Iris pigment epithelial cell (primary cell): ENCODE measurements around the gene HES7.
"Not testable (repeated sequence)": the region's sequence is repeated elsewhere in the genome, so short reads cannot be mapped to it uniquely, and the experiment has no call there.

Experiments
- DNase-seq: peaks from one replicate; pipeline ENCODE4 v3.0.0-alpha.2; 2011; ENCODE audit warnings: low read depth

Gene HES7

DNA sequence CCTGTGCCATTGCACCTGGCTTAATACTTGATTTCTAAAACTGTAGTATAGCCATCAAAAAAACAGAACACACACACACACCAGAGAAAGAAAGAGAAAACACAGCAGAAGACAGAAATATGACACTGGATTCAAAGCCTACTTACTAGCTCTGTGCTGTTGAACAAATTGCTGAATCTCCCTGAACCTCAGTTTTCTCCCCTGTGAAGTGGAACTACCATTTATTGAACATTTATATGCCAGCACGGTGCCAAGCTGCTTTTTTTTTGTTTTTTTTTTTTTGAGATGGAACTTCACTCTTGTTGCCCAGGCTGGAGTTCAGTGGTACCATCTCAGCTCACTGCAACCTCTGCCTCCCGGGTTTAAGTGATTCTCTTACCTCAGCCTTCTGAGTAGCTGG is 23.1 kb downstream of the HES7 start:
- DNase-seq, result no peak

DNA sequence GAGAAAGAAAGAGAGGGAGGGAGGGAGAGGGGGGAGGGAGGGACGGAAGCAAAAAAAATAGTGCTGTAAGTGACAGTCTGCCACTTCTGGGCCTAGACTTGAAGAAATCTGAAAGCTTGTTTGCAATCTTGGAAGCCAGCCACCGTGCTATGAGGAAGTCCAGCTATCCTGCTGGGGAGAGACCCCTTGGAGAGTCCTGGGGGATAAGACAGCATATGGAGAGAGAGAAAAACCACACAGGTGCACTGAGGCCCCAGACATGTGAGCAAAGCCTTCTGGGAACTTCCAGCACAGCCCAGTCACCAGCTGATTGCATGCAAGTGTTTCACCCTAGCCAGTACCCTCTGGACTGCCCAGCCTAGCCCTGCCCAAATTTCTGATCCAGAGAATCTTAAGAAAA is 23.8 kb downstream of the HES7 start:
- no peak for DNase-seq

DNA sequence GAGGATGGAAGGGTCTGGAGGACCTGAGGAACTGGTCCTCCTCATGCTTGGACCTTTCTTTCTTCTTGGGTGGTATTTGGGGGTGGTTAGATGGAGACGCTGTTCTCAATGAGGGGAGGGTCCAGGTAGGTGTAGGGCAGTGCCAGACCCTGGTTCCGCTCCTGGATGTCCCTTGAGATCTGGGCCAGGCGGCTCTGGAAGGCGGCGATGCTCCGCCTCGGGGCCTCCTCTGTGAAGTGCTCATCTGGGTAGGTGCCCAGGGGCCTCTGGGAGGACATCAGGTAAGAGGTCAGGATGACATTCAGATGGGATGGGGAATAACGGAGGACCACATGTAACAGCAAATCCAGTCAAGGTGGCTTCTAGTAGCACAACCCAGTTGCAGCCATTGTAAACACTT is 27.4 kb downstream of the HES7 start:
- no peak for DNase-seq

GRCh38 chr17:8095361-8095760 is 28.5 kb downstream of the HES7 start:
- DNase-seq, result no peak

DNA sequence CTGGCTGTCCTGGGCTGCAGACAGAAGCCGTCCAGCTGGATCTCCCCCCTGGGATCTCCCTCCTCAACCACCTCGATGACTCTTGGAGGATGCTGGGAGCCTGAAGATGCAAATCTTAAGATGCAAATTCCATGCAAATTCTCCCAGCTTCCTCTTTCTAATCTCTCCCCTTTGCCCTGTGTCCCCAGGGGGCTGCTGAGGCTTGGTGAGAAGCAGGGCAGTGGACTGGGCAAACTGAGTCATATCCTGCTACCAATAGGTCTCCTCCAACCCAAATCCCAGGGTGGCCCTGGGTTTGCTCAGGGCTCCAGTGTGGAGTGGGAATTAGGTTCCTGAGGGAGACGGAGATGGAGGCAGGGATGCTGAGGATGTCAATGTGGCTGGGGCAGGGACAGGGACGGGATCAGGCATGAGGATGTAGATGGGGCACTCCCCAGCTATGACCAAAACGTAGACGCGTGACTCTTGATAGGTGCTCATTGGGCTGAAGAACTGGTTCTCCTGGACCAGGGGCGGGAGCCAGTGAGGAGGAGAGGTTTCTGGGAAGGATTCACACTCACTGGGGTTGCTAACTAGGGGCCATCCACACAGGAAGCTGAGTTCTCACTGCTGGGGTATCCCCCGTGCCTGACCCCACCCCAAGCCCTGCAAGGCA is 32.7 kb downstream of the HES7 start:
- no peak for DNase-seq

GRCh38 chr17:8089728-8090127 is 34.2 kb downstream of the HES7 start:
- no peak for DNase-seq

DNA sequence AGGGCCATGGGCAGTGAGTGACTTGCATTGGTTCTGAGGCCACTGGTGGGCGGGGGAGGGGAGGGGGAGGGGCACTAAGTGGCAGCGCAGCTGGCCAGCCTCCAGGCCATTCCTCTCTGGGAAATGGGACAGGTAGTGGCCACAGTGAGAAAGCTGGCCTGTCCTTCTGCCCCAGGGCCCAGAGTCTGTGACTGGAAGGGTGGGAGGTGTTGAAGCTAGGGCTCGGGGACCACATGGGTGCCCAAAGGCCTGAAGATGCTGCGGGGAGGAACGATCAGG is 36.0 kb downstream of the HES7 start:
- no peak for DNase-seq

DNA sequence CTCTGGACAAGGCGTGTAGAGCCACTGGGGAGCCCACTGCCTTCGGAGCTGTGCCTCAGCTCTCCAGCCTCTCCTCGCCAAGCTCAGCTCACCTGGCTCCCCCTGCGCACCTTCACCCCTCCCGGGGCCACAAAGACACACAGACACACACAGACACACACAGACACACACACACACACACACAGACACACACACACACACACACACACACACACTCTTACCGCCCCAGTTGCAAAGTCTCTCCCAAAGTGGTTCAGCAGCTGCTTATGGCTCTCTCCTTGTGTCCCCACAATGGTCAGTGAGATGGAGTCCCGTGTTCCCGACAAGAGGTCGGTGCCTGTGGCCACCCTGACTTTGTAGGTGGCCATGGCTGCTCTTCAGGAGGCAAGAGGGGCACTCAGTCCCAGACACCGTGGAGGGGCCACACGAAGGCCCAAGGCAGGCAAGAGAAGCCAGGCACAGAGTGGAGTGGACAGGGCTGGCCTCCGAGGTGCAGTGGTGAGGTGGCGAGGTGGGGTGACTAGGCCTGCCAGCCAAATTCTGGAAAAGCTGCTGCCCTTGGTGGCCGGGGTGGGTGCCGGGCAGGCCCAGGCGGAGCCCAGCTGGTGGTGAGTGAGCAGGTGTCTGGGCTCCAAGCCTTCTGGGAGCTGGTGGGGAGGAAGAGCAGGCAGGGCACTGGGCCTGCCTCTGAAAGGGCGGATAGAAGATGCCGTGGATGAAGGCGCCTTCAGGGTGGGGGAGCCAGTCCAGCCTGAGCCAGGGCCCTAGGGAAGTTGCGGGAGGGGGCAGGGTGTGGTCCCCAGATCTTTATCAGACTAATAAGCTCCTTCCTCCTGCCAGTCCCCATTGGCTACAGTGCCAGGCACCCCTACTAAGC is 36.6 kb downstream of the HES7 start, which contains the start of gene ALOX12B:
TSS of gene ALOX12B (minus strand) at position 642 of the 877 bp plus-strand sequence. CDS start at position 368, 274 bp downstream.
- DNase-seq, result no peak

DNA sequence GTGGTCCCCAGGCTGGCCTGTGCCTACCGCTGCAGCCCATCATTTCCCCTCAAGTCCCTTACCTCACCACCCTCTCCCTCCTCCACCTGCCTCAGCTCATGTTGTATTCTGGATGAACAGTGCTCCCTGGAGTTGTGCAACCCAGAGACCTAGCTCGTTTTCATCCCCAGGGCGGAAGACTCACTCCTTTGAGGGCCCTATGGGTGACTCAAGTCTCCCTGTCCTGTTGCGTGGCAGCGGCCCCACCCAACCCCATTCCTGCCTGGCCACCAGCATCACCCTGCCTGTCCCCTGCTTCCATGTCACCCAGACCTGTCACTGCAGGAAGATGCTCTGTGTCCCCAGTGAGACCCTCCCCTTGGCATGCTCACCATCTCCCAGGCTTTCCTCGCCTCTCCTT is 39.7 kb downstream of the HES7 start:
- DNase-seq, result no peak

DNA sequence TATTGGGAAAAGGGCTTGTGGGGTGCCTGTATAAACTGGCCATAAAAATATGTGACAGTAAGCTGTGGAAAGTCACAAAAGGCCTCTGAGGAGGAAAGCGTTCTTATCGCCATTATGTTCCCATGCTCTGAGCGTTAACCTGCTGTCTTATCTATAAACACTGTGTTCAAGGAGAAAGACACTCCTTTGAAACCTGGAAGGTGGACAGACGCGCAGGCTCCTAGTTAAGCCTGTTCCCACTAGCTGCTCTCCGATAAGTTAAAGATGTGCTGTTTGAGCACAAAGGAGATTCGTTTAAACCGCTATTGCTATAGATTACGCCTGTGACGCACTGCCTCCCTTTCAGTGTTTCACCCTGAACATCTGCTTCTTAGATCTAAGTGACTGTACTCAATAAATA is 41.6 kb downstream of the HES7 start:
- no peak for DNase-seq

- DNase-seq, result no peak
These were observed 42.0 kb downstream of the HES7 start for GRCh38 chr17:8081876-8082275.

DNA sequence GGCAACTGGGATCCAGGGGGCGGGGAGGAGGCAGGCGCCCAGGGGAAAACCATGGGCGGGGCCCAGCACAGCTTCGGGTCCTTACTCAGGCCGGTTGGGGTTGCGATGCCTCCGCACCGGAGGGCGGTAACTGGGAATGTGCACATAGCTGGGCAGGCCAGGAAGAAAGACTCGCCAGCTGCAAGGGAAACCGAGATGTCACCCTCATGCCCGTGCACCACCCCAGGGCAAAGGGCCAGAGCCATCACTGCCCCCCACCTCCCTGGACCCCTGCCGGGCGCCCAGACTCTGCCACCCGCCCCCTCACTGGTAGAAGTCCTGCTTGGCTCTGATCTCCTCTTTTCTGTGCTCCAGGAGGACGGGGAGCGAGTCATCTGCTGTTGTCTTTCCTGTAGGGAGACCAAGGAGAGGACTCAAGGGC is 43.1 kb downstream of the HES7 start:
- no peak for DNase-seq

DNA sequence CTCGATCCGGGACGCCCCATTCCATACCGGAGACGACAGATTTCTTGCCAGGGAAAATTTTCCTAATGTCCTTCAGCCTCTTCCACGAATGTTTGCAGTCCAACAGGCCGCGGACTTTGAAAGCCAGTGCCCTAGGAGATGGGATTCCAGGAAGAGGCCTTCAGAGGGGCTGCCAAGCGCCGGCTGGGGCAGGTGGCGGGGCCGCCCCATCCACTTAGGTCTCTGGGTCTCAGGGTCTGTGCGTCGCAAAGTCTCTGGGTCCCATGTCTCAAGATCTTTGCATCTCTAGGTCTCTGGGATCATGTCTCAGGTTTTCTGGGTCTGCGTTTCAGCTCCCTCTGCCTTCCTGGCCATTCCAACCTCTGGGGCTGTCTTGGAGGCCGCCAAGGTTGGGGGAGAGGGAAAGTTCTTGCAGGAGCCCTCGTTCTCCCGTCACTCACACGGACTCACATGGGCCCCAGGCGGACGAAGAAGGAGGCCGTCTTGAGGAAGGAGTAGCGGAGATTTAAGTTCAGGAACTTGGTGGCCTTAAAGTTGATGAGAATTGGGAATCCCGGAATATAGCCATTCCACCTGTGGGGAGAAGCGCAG is 43.6 kb downstream of the HES7 start:
- DNase-seq, result no peak

DNA sequence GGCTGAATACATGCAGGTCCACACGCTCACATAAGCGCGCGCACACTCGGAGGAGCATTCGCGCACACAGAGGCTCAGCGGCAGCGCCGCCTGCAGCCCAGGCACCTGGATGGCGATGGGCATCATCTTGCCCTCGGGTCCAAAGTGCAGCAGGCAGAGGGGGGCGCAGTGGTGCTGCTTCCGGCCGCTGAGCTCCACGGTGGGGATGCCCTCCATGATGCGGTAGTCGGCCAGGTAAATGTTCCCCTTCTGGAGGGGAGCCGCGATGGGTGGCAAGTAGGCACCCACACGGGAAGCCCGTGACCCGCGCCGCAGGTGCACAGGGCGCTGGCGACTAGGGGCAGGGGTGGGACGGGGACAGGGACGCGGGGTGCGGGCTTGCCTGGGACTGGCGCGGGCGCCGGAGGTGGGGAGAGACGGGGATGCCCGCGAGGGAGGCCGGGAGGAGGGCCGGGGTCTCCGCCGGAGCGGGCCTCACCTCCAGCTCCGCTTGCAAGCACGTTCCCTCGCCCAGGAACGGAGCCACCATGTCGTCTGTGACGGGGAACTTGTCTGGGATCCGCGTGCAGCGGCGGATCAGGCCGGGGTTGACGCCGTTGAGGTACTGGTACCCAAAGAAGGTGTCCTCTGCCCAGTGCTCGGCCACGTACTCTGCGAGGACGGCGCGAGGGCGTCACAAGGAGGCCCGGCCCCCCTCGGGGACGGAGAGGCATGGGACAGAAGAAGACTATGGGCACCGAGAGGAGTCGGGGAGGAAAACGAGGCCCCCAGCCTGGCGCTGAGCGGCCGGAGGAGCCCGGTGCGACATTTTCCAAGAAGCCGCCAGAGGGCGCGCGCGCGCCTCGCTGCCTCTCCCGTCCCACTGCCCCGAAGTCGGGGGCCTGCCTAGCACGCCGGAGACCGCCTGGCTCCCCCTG is 44.4 kb downstream of the HES7 start:
- DNase-seq, result peak; percentile 31

DNA sequence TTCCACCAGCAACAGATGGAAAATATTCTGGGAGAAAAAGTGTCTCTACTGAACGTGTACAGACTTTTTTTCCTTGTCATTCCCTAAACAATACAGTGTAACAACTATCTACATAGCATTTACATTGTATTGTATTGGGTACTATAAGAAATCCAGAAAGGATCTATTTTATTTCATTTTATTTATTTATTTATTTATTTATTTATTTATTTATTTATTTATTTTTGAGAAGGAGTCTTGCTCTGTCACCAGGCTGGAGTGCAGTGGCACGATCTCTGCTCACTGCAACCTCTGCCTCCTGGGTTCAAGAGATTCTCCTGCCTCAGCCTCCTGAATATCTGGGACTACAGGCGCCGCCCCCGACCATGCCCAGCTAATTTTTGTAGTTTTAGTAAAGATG is 46.0 kb downstream of the HES7 start:
- not testable (repeated sequence) for DNase-seq

DNA sequence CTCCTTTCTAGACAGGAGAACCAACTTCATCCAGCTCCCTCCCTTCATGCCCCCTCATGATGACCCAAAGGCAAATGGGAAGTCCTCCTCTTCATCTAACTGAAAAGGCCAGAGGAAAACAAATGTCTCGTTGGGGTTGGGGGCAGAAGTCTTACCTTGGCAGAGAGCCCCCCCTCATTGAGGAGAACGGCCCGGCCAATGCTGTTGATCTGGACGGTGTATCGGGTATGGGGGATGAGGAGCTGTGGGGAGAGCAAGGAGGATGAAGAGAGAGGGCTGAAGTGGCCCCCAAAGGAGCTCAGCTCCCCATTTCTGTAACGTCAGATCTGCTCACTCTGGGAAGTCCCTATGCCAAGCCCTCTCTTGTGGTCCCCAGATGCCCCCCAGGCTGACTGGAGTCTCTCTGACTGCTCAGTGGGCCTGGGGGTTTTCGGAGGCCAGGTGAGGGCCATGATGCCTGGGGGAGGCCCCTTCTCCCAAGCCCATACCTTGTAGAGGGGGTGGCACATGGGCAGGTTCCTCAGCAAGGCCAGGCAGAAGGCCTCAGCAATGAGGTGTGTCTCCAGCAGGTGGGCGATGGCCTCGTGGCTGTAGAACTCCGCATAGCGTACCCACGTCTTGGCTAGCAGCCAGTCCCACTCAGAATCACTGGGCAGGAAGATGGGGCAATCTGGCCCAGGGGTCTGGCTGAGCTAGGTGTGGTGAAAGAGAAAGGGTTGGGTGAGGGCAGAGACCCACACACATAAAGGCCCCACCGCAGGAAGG is 47.2 kb downstream of the HES7 start:
- DNase-seq, result no peak

- DNase-seq, result no peak
These were observed 48.1 kb downstream of the HES7 start for GRCh38 chr17:8075574-8076342.

- DNase-seq, result no peak
These were observed 48.8 kb downstream of the HES7 start for GRCh38 chr17:8075081-8075480.

DNA sequence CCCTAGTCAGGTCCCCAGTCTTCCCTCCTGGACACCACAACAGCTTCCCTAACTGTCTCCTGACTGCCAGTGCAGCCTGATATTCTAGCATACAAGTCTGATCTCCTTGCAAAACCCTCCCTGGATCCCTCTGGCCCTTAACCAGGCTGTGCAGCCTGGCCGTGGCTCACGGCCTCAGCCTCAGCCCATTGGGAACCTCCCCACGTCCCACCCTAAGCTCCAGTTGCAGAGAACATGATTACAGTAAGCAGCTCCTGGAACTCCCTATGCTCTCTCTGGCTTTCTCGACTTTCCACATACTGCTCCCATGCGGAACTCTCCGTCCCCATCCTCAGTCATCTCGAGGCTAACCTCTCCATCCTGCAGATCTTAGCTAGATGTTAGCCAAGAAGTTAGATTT is 49.4 kb downstream of the HES7 start:
- DNase-seq, result no peak

- DNase-seq, result peak; percentile 54
These were observed 50.0 kb downstream of the HES7 start for GRCh38 chr17:8073627-8074484.
